Left lung (tissue), 10 donors: Measurements from ENCODE around the gene MED16. TPM values are rescaled to one million over a fixed set of nuclear protein-coding genes. Genes with fewer than 3 reads are reported as not detected.

Source experiments
- ATAC-seq: fragments of 200-7000 bp; cut with Tn5 transposase; one replicate; pipeline ENCODE4 v1.9.1; 2020; ENCODE audit warnings: moderate library complexity
- DNase-seq, 4 donors: peaks; one replicate each; pipeline ENCODE4 v3.0.0-alpha.2; 2013 to 2020
- H3K27ac ChIP-seq, 2 donors: fragments of 200-600 bp; sonication (generic) in 1 of 2; one replicate each; pipeline versions ENCODE4 v1.5.0 to v1.8.0; 2020 to 2021
- H3K27me3 ChIP-seq, 2 donors: fragments of 200-600 bp; sonication (generic) in 1 of 2; one replicate each; pipeline versions ENCODE4 v1.5.0 to v1.8.0; 2020 to 2021
- H3K36me3 ChIP-seq, 2 donors: fragments of 200-600 bp; sonication (generic) in 1 of 2; one replicate each; pipeline versions ENCODE4 v1.5.0 to v1.8.0; 2020 to 2021
- H3K4me1 ChIP-seq, 2 donors: fragments of 200-600 bp; one replicate each; pipeline ENCODE4 v1.8.0; 2021
- H3K4me3 ChIP-seq, 2 donors: fragments of 200-600 bp; sonication (generic) in 1 of 2; one replicate each; pipeline versions ENCODE4 v1.5.0 to v1.8.0; 2020 to 2021; ENCODE audit warnings: mild to moderate bottlenecking in 1 of 2
- H3K9me3 ChIP-seq, 2 donors: fragments of 200-600 bp; sonication (generic) in 1 of 2; one replicate each; pipeline versions ENCODE4 v1.5.0 to v1.8.0; 2020 to 2021
- intact Hi-C, 2 donors: fragments of 100-400 bp; cut with DNase I; formaldehyde crosslinking; loops; one replicate each; pipeline versions ENCODE4 v1.11.2 to v1.14.2; 2022
- polyA plus RNA-seq, 6 donors: library from polyadenylated mRNA; unstranded; fragments of 120-200 nt; gene quantifications; one replicate each; pipeline ENCODE4 v1.2.1, GENCODE V29; 2013; ENCODE audit not compliant: insufficient read length in 6 of 6
- total RNA-seq, 2 donors: library from RNA; stranded (reverse); fragmentation: NEBNext Ultra II Directional; extraction: Animal tissue kit (Norgen Biotek cat#: 25700); gene quantifications; one replicate each; pipeline ENCODE4 v1.2.1, GENCODE V29; 2021
- TF ChIP-seq, protein P1 (sequence below), 2 donors: fragments of 200-600 bp; sonication (generic) in 1 of 2; IDR thresholded peaks; one replicate each; pipeline versions ENCODE4 v1.5.0 to v1.8.0; 2021; ENCODE audit warnings: antibody characterized with exemption in 2 of 2
- donor health status: DM: no; HTN: yes; CAD: no.
- donor health status: DM: no; HTN: no; CAD: no.

MED16 gene
- total and polyA plus RNA-seq, 8 donors: 42.4 to 61.7 (median 53.0) TPM

DNA sequence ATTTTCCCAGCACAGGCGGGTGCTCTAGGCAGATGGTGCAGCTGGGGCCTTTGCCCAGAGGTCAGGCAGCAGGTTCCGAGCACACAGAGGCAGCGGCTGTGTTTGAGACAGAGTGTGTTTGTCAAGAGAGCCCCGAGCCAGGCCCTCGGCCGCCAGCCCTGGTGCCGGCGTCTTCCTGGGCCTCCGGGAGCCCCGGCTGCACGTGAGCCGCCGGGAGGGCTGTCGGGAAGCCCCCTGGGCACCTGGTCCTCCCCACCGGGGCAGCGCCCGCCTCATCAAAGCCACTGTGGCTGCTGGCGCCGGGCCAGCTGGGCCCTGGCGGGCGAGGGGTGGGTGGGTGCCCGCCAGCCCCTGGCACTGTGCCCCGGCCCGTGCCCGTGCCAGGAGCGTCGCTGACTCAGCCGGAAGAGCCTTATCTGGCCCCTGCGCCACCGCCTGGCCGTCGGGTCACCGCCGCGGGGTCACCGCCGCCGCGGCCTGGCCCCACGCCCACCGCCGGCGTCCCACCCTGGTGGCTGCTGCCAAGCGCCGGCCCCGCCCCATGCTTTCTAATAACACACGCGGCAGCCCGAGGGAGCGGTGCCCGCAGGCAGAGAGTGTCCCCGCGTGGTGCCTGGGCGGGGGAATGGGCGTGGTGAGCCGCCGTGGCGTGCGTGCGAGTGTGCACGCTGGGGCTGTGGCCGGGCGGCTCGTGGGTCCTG, 47.8 kb upstream of the MED16 start:
- Histone ChIP-seq H3K4me3 (peak overlapping the region; percentile 14 to 42), H3K9me3 (no peaks in the 10 kb centered on the region), H3K27ac (peak overlapping the region; percentile 79 to 81), H3K36me3 (peaks cover 0 to 12% of the 10 kb centered on the region in 2 donors), H3K4me1 (peaks cover 14 to 55% of the 10 kb centered on the region in 2 donors), H3K27me3 (no peaks in the 10 kb centered on the region)
- DNase-seq (peak in 2 of 4 donors; percentile 73 to 92), ATAC-seq (peak; percentile 85)
- TF ChIP-seq, protein P1, sequence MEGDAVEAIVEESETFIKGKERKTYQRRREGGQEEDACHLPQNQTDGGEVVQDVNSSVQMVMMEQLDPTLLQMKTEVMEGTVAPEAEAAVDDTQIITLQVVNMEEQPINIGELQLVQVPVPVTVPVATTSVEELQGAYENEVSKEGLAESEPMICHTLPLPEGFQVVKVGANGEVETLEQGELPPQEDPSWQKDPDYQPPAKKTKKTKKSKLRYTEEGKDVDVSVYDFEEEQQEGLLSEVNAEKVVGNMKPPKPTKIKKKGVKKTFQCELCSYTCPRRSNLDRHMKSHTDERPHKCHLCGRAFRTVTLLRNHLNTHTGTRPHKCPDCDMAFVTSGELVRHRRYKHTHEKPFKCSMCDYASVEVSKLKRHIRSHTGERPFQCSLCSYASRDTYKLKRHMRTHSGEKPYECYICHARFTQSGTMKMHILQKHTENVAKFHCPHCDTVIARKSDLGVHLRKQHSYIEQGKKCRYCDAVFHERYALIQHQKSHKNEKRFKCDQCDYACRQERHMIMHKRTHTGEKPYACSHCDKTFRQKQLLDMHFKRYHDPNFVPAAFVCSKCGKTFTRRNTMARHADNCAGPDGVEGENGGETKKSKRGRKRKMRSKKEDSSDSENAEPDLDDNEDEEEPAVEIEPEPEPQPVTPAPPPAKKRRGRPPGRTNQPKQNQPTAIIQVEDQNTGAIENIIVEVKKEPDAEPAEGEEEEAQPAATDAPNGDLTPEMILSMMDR (IDR thresholded peaks at IDR 0.05): no peak
- intact Hi-C loops: no loop called here

DNA sequence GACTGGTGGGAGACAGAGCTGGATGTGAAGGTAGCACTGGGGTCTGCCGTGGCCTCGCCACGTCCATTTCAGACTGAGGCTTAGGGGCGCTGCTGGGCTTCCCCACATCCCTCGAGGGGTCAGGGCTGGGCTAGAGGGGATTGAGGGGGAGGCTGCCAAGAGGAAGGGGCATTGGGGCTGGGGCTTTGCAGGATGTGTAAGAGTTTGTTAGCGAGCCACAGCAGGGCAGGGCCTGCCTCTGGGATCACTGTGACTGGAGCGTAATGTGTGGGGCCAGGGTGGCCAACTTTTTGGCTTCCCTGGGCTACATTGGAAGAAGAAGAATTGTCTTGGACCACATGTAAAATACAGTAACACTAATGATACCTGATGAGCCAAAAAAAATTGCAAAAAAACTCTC, 46.9 kb upstream of the MED16 start:
- intact Hi-C loops: no loop called here
- peak overlapping the region; percentile 79 to 81 for H3K27ac ChIP-seq
- ATAC-seq (no peak), DNase-seq (no peak)
- H3K36me3 ChIP-seq: peaks cover 0 to 14% of the 10 kb centered on the region in 2 donors
- H3K27me3 ChIP-seq: no peaks in the 10 kb centered on the region
- H3K4me3 ChIP-seq: no peak overlapping the region
- peaks cover 21 to 63% of the 10 kb centered on the region in 2 donors for H3K4me1 ChIP-seq
- TF ChIP-seq, protein P1 (IDR thresholded peaks at IDR 0.05): no peak
- no peaks in the 10 kb centered on the region for H3K9me3 ChIP-seq

DNA sequence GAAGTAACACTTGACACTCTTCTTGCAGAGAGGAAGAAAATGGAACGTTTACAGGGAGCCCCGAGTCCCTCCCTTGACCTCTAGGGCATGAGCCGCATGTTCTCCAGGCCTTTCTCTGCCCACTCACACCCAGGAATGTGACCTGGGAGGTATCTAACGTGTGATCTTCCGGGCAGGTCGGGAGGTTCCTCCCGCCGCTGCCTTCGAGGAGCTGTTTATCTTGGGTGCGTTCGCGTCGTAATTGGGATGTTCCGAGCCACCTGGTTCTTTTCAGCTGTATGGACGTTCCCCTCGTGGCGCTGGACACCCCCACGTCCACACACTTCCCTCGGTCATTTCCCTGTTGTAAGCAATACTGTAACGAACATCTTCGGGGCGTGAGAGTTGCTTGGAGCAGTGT, 46.5 kb upstream of the MED16 start:
- TF ChIP-seq, protein P1 (IDR thresholded peaks at IDR 0.05): no peak
- H3K36me3 ChIP-seq: peaks cover 0 to 14% of the 10 kb centered on the region in 2 donors
- peaks cover 26 to 68% of the 10 kb centered on the region in 2 donors for H3K4me1 ChIP-seq
- ATAC-seq: no peak
- no peak overlapping the region for H3K4me3 ChIP-seq
- no peak overlapping the region for H3K27ac ChIP-seq
- no peaks in the 10 kb centered on the region for H3K9me3 ChIP-seq
- H3K27me3 ChIP-seq: no peaks in the 10 kb centered on the region
- no peak for DNase-seq
- intact Hi-C loops: no loop called here

DNA sequence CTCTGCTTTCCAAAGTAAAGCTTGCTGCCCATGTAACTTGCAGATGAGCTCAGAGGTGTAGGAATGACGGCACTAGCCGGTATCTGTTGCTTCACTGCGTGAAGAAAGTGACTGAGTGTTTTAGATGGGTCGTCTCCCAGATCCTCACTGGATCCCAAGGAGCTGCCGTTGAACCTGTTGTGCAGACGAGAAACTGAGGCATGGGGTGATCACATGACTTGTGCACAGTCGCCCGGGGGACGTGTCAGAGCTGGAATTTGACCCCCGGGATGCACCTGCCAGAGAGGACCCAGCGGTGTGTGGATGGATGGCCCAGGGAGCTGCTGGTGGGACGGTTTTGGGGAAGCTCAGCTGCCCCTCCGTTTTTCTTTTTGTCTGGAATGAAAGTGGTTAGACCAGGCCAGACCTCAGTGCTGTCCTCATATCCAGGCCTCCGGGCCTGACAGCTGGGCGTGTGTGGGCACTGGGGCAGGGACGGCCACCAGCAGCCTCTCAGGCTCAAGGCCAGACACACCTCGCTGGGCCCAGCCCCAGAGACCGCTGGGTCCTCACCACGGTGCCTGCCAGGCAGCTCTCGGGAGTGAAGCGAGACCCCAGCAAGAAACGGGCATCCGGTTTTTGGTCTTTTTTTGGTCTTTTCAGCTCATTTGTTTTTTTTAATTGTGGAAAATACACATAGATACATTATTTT, 45.4 kb upstream of the MED16 start:
- no peaks in the 10 kb centered on the region for H3K9me3 ChIP-seq
- TF ChIP-seq, protein P1 (IDR thresholded peaks at IDR 0.05): no peak
- no peak overlapping the region for H3K4me3 ChIP-seq
- no peak overlapping the region for H3K27ac ChIP-seq
- DNase-seq (no peak), ATAC-seq (no peak)
- peaks cover 35 to 78% of the 10 kb centered on the region in 2 donors for H3K4me1 ChIP-seq
- intact Hi-C loops: no loop called here
- peaks cover 0 to 14% of the 10 kb centered on the region in 2 donors for H3K36me3 ChIP-seq
- no peaks in the 10 kb centered on the region for H3K27me3 ChIP-seq

DNA sequence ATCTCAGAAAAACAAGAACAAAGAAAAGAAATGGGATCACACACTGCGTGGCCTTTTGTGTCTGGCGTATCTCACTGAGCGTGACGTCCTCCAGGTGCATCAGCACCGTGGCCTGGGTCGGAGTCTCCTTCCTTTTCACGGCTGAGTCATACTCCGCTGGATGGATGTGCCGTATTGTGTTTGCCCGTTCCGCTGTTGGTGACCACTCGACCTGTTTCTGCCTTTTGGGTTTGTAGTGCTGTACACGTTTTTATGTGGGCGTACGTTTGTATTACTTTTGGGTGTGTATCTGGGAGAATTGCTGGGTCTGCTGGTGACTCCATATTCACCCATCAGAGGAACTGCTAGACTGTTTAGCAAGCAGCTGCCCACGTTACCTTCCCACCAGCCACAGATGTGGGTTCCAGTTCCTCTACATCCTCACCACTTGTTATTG, 44.3 kb upstream of the MED16 start:
- Histone ChIP-seq H3K9me3 (no peaks in the 10 kb centered on the region), H3K27ac (no peak overlapping the region), H3K4me1 (peaks cover 46 to 85% of the 10 kb centered on the region in 2 donors), H3K36me3 (peaks cover 0 to 13% of the 10 kb centered on the region in 2 donors), H3K27me3 (no peaks in the 10 kb centered on the region), H3K4me3 (no peak overlapping the region)
- intact Hi-C loops: no loop called here
- DNase-seq (no peak), ATAC-seq (no peak)
- TF ChIP-seq, protein P1 (IDR thresholded peaks at IDR 0.05): no peak
